Astrocyte of the spinal cord (primary cell): ENCODE measurements around the gene CD300LB.

ENCODE experiments used
- DNase-seq: peaks from one replicate; pipeline ENCODE4 v3.0.0; 2011; ENCODE audit warnings: low read depth, low spot score
- H3K4me3 ChIP-seq: 2 replicates; pipeline ENCODE4 v1.5.1; 2011; ENCODE audit warnings: low read depth, mild to moderate bottlenecking, low read length, moderate library complexity
- CTCF ChIP-seq: IDR thresholded peaks from 2 replicates; pipeline ENCODE4 v1.5.1; 2012; ENCODE audit warnings: low read depth, mild to moderate bottlenecking, low read length, inconsistent platforms
- in situ Hi-C: cut with HindIII; loops from 2 replicates; pipeline ENCODE4 v1.10.0; 2017; ENCODE audit warnings: low sequenced_read_pairs

The CD300LB gene

GRCh38 chr17:74526681-74527080 is 4.6 kb downstream of the CD300LB start:
- H3K4me3 ChIP-seq: no peak overlapping the region
- DNase-seq: no peak
- TF ChIP-seq CTCF: no peak
- in situ Hi-C loops: no loop called here

- in situ Hi-C loops: no loop called here
- no peak for DNase-seq
- H3K4me3 ChIP-seq: no peak overlapping the region
- no peak for TF ChIP-seq CTCF
Observed at GRCh38 chr17:74525781-74526288, 5.4 kb downstream of the CD300LB start.

- in situ Hi-C loops: no loop called here
- DNase-seq: no peak
- H3K4me3 ChIP-seq: no peak overlapping the region
- no peak for TF ChIP-seq CTCF
Observed at GRCh38 chr17:74525465-74525725, 5.9 kb downstream of the CD300LB start.

GRCh38 chr17:74524653-74525464 is 6.4 kb downstream of the CD300LB start:
- no peak for TF ChIP-seq CTCF
- in situ Hi-C loops: no loop called here
- DNase-seq: no peak

GRCh38 chr17:74523308-74523707 is 8.0 kb downstream of the CD300LB start:
- no peak for DNase-seq
- no peak overlapping the region for H3K4me3 ChIP-seq
- no peak for TF ChIP-seq CTCF
- in situ Hi-C loops: no loop called here

More at GRCh38 chr17:74524653-74525464, 6.4 kb downstream of the CD300LB start:
- no peak overlapping the region for H3K4me3 ChIP-seq

GRCh38 chr17:74522381-74523105 is 8.7 kb downstream of the CD300LB start:
- no peak for DNase-seq
- no peak overlapping the region for H3K4me3 ChIP-seq
- no peak for TF ChIP-seq CTCF
- in situ Hi-C loops: no loop called here
